Measurements from ENCODE around the gene DCBLD1. TPM values are rescaled to one million over a fixed set of nuclear protein-coding genes. Genes with fewer than 3 reads are reported as not detected.

DCBLD1 gene
- total and polyA plus RNA-seq, 2 of the 4 experiments (the other 2 are of a cell fraction), result 21.1 to 27.8 TPM

- no peak overlapping the region for H2BK20ac ChIP-seq (ENCODE audit: low read depth, low read length)
- no peak overlapping the region for H3K4me3 ChIP-seq (ENCODE audit: insufficient read depth, low read depth, low read length)
- BruUV-seq (replicated peaks), result no TSS peak
- DNase-seq (peak; percentile 52), ATAC-seq (ENCODE audit: low read depth) (0 out of 2 replicates have a peak, but pooled peaks have one; percentile 3)
- no peak overlapping the region; the same call in 2 of the 3 replicates for H2BK15ac ChIP-seq (ENCODE audit: low read depth, low read length)
- no peak overlapping the region for H3K14ac ChIP-seq (replicated peaks; ENCODE audit: low read depth, low read length)
- H3K4ac ChIP-seq (ENCODE audit: low read depth, low read length), result peak overlapping the region; percentile 70; the same call in 1 of the 2 replicates
- no peaks in the 10 kb centered on the region for H3K27me3 ChIP-seq (ENCODE audit: control insufficient read depth, insufficient read depth, low read length)
- ChIA-PET CTCF (interaction anchor here (1.0 kb wide), 1 partner anchor 46 kb away, joined by 4 read pairs; no protein-coding TSS in a partner anchor), POLR2A (ENCODE audit: unreplicated experiment) (no interaction called here)
- H3K4me2 ChIP-seq (ENCODE audit: low read depth, low read length), result peak overlapping the region; percentile 95; the same call in 1 of the 2 replicates
- no peaks in the 10 kb centered on the region for H3K9me3 ChIP-seq (ENCODE audit: control insufficient read depth, insufficient read depth, low read length)
- H4K8ac ChIP-seq (ENCODE audit: low read depth in 2 of 2, low read length in 2 of 2), result peak overlapping the region in 1 of 2 experiments; percentile 85; a peak in 1 of 4 replicates
- no peaks in the 10 kb centered on the region for H4K20me1 ChIP-seq (ENCODE audit: insufficient read depth, low read length)
- dilution Hi-C loops (cut with HindIII; ENCODE audit: low sequenced_read_pairs, unreplicated experiment), result no loop called here
- no peak overlapping the region for H2AK9ac ChIP-seq (replicated peaks; ENCODE audit: low read depth, low read length, poor library complexity)
- H4K5ac ChIP-seq (ENCODE audit: low read depth, low read length), result no peak overlapping the region
- peaks cover 29% of the 10 kb centered on the region for H3K4me1 ChIP-seq (ENCODE audit: control insufficient read depth, insufficient read depth, low read length)
- in situ Hi-C loops (cut with MboI; ENCODE audit: low sequenced_read_pairs), result no loop called here
- intact Hi-C loops (cut with micrococcal nuclease), result no loop called here
- no peak overlapping the region for H3K9ac ChIP-seq (ENCODE audit: low read depth, low read length)
- 0 out of 2 replicates have a peak, but pooled peaks cover 2% of the 10 kb centered on the region for H3K36me3 ChIP-seq (ENCODE audit: control insufficient read depth, insufficient read depth, low read length)
- H3K23ac ChIP-seq (ENCODE audit: low read depth, low read length), result no peak overlapping the region
- no CpG with 5 or more reads among the region's 2 CpGs for WGBS, 2 experiments (ENCODE audit: extremely low coverage in 2 of 2, insufficient read length in 1 of 2)
- no peak overlapping the region for H4K91ac ChIP-seq (ENCODE audit: insufficient read depth, low read depth, low read length)
- H3K18ac ChIP-seq (ENCODE audit: low read depth, low read length), result peak overlapping the region; percentile 97
- H2BK5ac ChIP-seq (ENCODE audit: low read depth, low read length, poor library complexity, severe bottlenecking), result peak overlapping the region; percentile 99
- no peak overlapping the region for H2AFZ ChIP-seq (replicated peaks; ENCODE audit: low read length, poor library complexity)
- no peak overlapping the region for H3K56ac ChIP-seq (ENCODE audit: extremely low read depth, insufficient read depth, low read length)
- H3K9me1 ChIP-seq (ENCODE audit: insufficient read depth, low read length), result peaks cover 5% of the 10 kb centered on the region
- peak overlapping the region; percentile 88; the same call in 1 of the 2 replicates for H3K27ac ChIP-seq (ENCODE audit: insufficient read depth, low read length)
- TF ChIP-seq MAFK (IDR thresholded peaks at IDR 0.05; ENCODE audit: low read depth, low read length) (peak; percentile 63), CEBPB (IDR thresholded peaks at IDR 0.05; ENCODE audit: low read depth, low read length) (no peak)
- H3K79me1 ChIP-seq (ENCODE audit: low read depth in 1 of 2, low read length in 2 of 2), result peaks cover 13 to 53% of the 10 kb centered on the region in 2 experiments
- H2BK120ac ChIP-seq (ENCODE audit: low read depth, low read length), result peak overlapping the region; percentile 86; the same call in 1 of the 2 replicates
- H2AK5ac ChIP-seq (ENCODE audit: low read depth, low read length), result no peak overlapping the region
Observed at GRCh38 chr6:117495869-117496268, 13.4 kb downstream of the DCBLD1 start.
